Coronary artery (tissue), 2 donors: ENCODE results near the gene SLC25A43.
A peak's percentile ranks its signal among the peaks of the same experiment; 100 is the strongest.

Experiments
- DNase-seq: peaks from one replicate; pipeline ENCODE4 v3.0.0-alpha.2; 2017; ENCODE audit warnings: low spot score
- H3K27ac ChIP-seq, 2 donors: fragments of 200-600 bp; sonication (generic); one replicate each; pipeline ENCODE4 v1.5.1; 2016 to 2019
- H3K4me3 ChIP-seq: fragments of 200-600 bp; sonication (generic); 2 replicates; pipeline ENCODE4 v1.5.1; 2016; ENCODE audit warnings: mild to moderate bottlenecking, moderate library complexity
- CTCF ChIP-seq: fragments of 200-600 bp; sonication (generic); IDR thresholded peaks from one replicate; pipeline ENCODE4 v1.5.1; 2019; ENCODE audit warnings: antibody characterized with exemption

Gene SLC25A43

GRCh38 chrX:119410027-119410819 is 11.1 kb downstream of the SLC25A43 start:
- H3K4me3 ChIP-seq, result no peak overlapping the region
- H3K27ac ChIP-seq, result no peak overlapping the region
- TF ChIP-seq CTCF, result no peak
- DNase-seq, result no peak

- peak overlapping the region in 1 of 2 donors; percentile 11 for H3K27ac ChIP-seq
- DNase-seq, result no peak
- no peak for TF ChIP-seq CTCF
- no peak overlapping the region for H3K4me3 ChIP-seq
Observed at GRCh38 chrX:119410854-119411253, 11.7 kb downstream of the SLC25A43 start.

DNA sequence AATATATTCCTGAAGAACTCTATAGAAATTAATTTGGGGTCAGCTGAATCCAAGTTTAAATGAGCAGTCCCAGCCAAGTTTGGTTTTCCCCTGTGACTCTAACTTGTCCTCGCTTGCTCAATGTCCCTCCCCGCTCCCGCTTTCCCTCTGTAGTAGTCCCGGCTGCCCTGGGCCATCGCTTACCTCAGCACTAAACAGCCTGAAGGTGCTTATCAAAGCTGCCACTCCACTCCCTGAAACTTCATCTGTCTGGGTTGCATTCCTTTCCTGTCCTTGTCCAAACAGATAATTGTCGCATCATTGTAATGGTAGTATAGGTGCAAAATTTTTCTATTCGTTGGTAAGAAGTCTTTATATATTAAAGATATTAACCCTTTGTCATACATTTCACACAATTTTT is 12.8 kb downstream of the SLC25A43 start:
- no peak overlapping the region for H3K4me3 ChIP-seq
- no peak for DNase-seq
- no peak overlapping the region for H3K27ac ChIP-seq
- no peak for TF ChIP-seq CTCF

DNA sequence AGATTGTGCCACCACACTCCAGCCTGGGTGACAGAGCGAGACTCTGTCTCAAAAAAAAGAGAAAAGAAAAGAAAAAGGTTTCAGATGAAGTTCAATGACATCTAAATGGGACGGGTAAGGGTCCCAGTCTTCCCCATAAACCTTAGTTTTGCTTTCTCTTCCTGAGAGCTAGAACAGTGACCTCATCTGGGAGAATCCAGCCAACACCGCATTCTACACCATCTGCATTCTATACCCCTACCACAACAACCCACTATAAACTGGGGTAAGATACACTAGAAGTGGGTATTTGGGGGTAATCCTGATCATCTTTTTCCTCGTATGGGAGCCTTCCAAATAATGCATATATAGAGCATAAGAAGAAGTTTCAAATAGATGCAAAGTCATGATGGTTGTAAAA is 18.2 kb downstream of the SLC25A43 start:
- Histone ChIP-seq H3K27ac (no peak overlapping the region), H3K4me3 (no peak overlapping the region)
- DNase-seq, result no peak
- TF ChIP-seq CTCF, result no peak

DNA sequence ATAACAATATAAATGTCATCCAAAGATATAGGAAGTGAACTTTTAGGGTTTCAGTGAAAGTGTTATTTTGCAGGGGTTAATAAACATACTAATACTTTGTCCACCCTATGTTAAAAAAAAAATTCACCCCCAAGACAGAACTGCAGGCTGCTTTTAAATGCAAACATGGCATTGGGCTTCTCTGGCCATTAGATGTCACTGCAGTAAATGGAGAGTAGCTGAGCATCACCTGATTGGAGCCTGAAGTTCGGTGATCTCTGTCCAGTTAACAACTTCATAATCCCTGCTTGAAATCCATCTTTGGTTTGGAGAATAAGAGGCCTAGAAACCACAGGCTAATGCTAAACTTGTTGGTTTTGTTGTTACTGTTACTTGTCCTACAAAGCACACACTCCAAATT is 18.7 kb downstream of the SLC25A43 start:
- no peak for TF ChIP-seq CTCF
- H3K27ac ChIP-seq, result no peak overlapping the region
- DNase-seq, result no peak

DNA sequence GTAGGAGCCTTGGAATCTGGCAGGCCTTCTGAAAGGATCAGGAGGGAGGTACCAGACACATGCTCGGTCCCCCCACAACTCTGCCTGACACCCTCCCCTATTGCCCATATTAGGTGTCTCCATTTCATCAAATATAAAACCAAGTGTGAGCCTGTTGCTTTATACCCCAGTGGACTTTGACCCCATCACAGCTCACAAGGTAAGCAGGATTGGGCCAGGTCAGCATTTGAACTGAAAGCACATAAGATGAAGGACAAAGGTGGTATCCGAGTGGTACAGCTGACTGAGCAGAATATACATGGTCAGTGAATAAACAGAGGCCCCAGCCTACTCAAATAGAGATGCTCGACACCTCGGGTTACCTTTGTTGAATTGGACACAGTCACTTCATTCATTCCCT is 20.0 kb downstream of the SLC25A43 start:
- H3K27ac ChIP-seq, result no peak overlapping the region
- H3K4me3 ChIP-seq, result no peak overlapping the region
- no peak for TF ChIP-seq CTCF
- DNase-seq, result no peak

More for the DNA sequence above, 18.7 kb downstream of the SLC25A43 start:
- no peak overlapping the region for H3K4me3 ChIP-seq

- Histone ChIP-seq H3K27ac (no peak overlapping the region), H3K4me3 (no peak overlapping the region)
- DNase-seq, result no peak
- TF ChIP-seq CTCF, result no peak
Observed at GRCh38 chrX:119419898-119420297, 20.8 kb downstream of the SLC25A43 start.
